NB4 (cell line): Measurements from ENCODE around the gene CPSF6.

Experiments
- CTCF ChIP-seq: IDR thresholded peaks from one replicate; pipeline ENCODE4 v1.5.1; 2012; ENCODE audit warnings: low read depth, low read length
- MAX ChIP-seq: IDR thresholded peaks from 2 replicates; pipeline ENCODE4 v1.6.1; 2011; ENCODE audit warnings: low read depth, low read length
- MYC ChIP-seq: IDR thresholded peaks from 2 replicates; pipeline ENCODE4 v1.6.1; 2011; ENCODE audit warnings: low read depth, low read length
- POLR2A ChIP-seq: IDR thresholded peaks from 2 replicates; pipeline ENCODE4 v1.6.1; 2011; ENCODE audit warnings: mild to moderate bottlenecking; ENCODE audit not compliant: insufficient read length; ENCODE audit errors: extremely low read depth

- no peak for TF ChIP-seq CTCF
- no peak for TF ChIP-seq MAX
- no peak for TF ChIP-seq POLR2A
- TF ChIP-seq MYC: no peak
These were observed 1.2 kb downstream of the CPSF6 start for GRCh38 chr12:69240631-69240995.
